ENCODE data around the gene PLEKHB2. TPM values are rescaled to one million over a fixed set of nuclear protein-coding genes. Genes with fewer than 3 reads are reported as not detected.

The PLEKHB2 gene
- total and polyA plus RNA-seq, 2 donors (not counting 1 experiment from before 2014, with no cell fraction given), result 16.3 to 39.5 TPM

GRCh38 chr2:131056204-131056931 is 48.8 kb upstream of the PLEKHB2 start:
- Mint-ChIP-seq H3K4me3 (no peak overlapping the region), H3K4me1 (peaks cover 5% of the 10 kb centered on the region), H3K9me3 (ENCODE audit: insufficient read depth) (no peaks in the 10 kb centered on the region), H3K27me3 (no peaks in the 10 kb centered on the region), H3K27ac (no peak overlapping the region)
- Histone ChIP-seq H3K27me3 (replicated peaks in 1 of 4; ENCODE audit: control extremely low read depth in 1 of 4, control insufficient read depth in 3 of 4, insufficient read depth in 4 of 4, low read length in 3 of 4) (no peaks in the 10 kb centered on the region), H3K9me3 (ENCODE audit: control extremely low read depth in 1 of 3, control insufficient read depth in 2 of 3, insufficient read depth in 1 of 3, low read length in 2 of 3) (no peaks in the 10 kb centered on the region), H3K4me2 (replicated peaks; ENCODE audit: low read depth, low read length, poor library complexity, severe bottlenecking) (no peak overlapping the region), H3K36me3 (replicated peaks in 1 of 2; ENCODE audit: control extremely low read depth in 1 of 2, control insufficient read depth in 1 of 2, extremely low read depth in 1 of 2, insufficient read depth in 2 of 2, low read length in 1 of 2) (peaks cover 0 to 85% of the 10 kb centered on the region in 2 experiments), H3K9ac (ENCODE audit: low read length) (no peak overlapping the region), H3K79me2 (ENCODE audit: control insufficient read depth, insufficient read depth, low read length) (peaks cover 47% of the 10 kb centered on the region), H4K20me1 (ENCODE audit: control insufficient read depth, insufficient read depth, low read length, poor library complexity, severe bottlenecking) (peaks cover 80% of the 10 kb centered on the region), H2AFZ (ENCODE audit: insufficient read depth, low read depth, low read length, poor library complexity, severe bottlenecking) (no peak overlapping the region), H3K27ac (ENCODE audit: low read length in 2 of 2) (no peak overlapping the region), H3K4me3 (ENCODE audit: control extremely low read depth in 1 of 5, extremely low read depth in 1 of 5, insufficient read depth in 1 of 5, low read depth in 2 of 5, low read length in 4 of 5) (no peak overlapping the region), H3K4me1 (ENCODE audit: control insufficient read depth in 2 of 2, insufficient read depth in 2 of 2, low read length in 2 of 2) (no peaks in the 10 kb centered on the region)
- ChIA-PET CTCF (no interaction called here), POLR2A (no interaction called here)
- intact Hi-C loops (cut with micrococcal nuclease), result no loop called here
- no peak for TF ChIP-seq EZH2 (IDR thresholded peaks at IDR 0.05; ENCODE audit: borderline replicate concordance, insufficient read depth, low read depth, low read length, poor library complexity, severe bottlenecking)
- no peak for TF ChIP-seq CTCF (IDR thresholded peaks at IDR 0.05)
- WGBS (ENCODE audit: insufficient coverage), result 100% methylated on average over 3 of the region's 5 CpGs
- no peak for DNase-seq
- ATAC-seq (ENCODE audit: low read depth), result no peak

DNA sequence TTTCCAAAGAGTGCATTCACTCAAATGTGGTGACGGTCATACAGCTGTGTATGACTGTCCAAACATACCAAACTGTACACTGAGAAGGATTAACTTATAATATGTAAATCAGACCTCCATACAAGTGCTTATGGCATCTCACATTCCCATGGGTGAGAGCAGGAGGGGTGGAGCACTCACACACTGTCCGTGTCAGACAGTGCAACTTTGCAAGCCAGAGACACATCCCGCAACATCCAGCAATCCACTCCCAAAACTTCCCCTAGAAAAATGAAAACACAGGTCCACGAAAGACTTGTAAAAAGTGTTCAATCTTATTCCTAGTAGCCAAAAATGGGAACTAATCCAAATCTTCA is 48.2 kb upstream of the PLEKHB2 start:
- no peak for ATAC-seq (ENCODE audit: low read depth)
- DNase-seq, result no peak
- Histone ChIP-seq H3K36me3 (replicated peaks in 1 of 2; ENCODE audit: control extremely low read depth in 1 of 2, control insufficient read depth in 1 of 2, extremely low read depth in 1 of 2, insufficient read depth in 2 of 2, low read length in 1 of 2) (peaks cover 0 to 82% of the 10 kb centered on the region in 2 experiments), H3K27me3 (replicated peaks in 1 of 4; ENCODE audit: control extremely low read depth in 1 of 4, control insufficient read depth in 3 of 4, insufficient read depth in 4 of 4, low read length in 3 of 4) (no peaks in the 10 kb centered on the region), H3K4me1 (ENCODE audit: control insufficient read depth in 2 of 2, insufficient read depth in 2 of 2, low read length in 2 of 2) (no peaks in the 10 kb centered on the region), H3K9me3 (ENCODE audit: control extremely low read depth in 1 of 3, control insufficient read depth in 2 of 3, insufficient read depth in 1 of 3, low read length in 2 of 3) (no peaks in the 10 kb centered on the region), H2AFZ (ENCODE audit: insufficient read depth, low read depth, low read length, poor library complexity, severe bottlenecking) (no peak overlapping the region), H3K4me2 (replicated peaks; ENCODE audit: low read depth, low read length, poor library complexity, severe bottlenecking) (no peak overlapping the region), H4K20me1 (ENCODE audit: control insufficient read depth, insufficient read depth, low read length, poor library complexity, severe bottlenecking) (peaks cover 79% of the 10 kb centered on the region), H3K27ac (ENCODE audit: low read length in 2 of 2) (no peak overlapping the region), H3K4me3 (ENCODE audit: control extremely low read depth in 1 of 5, extremely low read depth in 1 of 5, insufficient read depth in 1 of 5, low read depth in 2 of 5, low read length in 4 of 5) (no peak overlapping the region), H3K79me2 (ENCODE audit: control insufficient read depth, insufficient read depth, low read length) (peaks cover 52% of the 10 kb centered on the region), H3K9ac (ENCODE audit: low read length) (no peak overlapping the region)
- intact Hi-C loops (cut with micrococcal nuclease), result no loop called here
- Mint-ChIP-seq H3K4me1 (peaks cover 5% of the 10 kb centered on the region), H3K4me3 (no peak overlapping the region), H3K9me3 (ENCODE audit: insufficient read depth) (no peaks in the 10 kb centered on the region), H3K27me3 (no peaks in the 10 kb centered on the region), H3K27ac (no peak overlapping the region)
- TF ChIP-seq EZH2 (IDR thresholded peaks at IDR 0.05; ENCODE audit: borderline replicate concordance, insufficient read depth, low read depth, low read length, poor library complexity, severe bottlenecking) (no peak), CTCF (IDR thresholded peaks at IDR 0.05) (no peak)
- 96% methylated on average over 2 of the region's 4 CpGs for whole genome bisulfite sequencing (ENCODE audit: insufficient coverage)
- CTCF ChIA-PET, result interaction anchor here (0.7 kb wide), 1 partner anchor 48 kb away, joined by 3 read pairs; no protein-coding TSS in a partner anchor
- POLR2A ChIA-PET, result no interaction called here

Measured in B cell (primary cell).